DOHH2 (cell line): ENCODE data around the gene TXNDC11.
A peak's percentile ranks its signal among the peaks of the same experiment; 100 is the strongest.

Experiments
- H3F3A ChIP-seq: fragments of 200-600 bp; sonication (generic), shearing (Covaris generic); 2 replicates; pipeline ENCODE4 v1.6.0; 2016; ENCODE audit warnings: antibody characterized with exemption, mild to moderate bottlenecking; ENCODE audit not compliant: control insufficient read depth, insufficient read depth
- H3K27ac ChIP-seq: fragments of 200-600 bp; sonication (generic); 2 replicates; pipeline ENCODE4 v1.5.1; 2014; ENCODE audit warnings: low read depth, mild to moderate bottlenecking, low read length, moderate library complexity
- H3K27me3 ChIP-seq: fragments of 200-600 bp; sonication (generic); 2 replicates; pipeline ENCODE4 v1.6.1; 2014; ENCODE audit warnings: mild to moderate bottlenecking, low read length, mixed read lengths; ENCODE audit not compliant: control insufficient read depth
- H3K36me3 ChIP-seq: fragments of 200-600 bp; sonication (generic); 2 replicates; pipeline ENCODE4 v1.6.1; 2014; ENCODE audit warnings: mild to moderate bottlenecking, low read length, moderate library complexity, mixed read lengths; ENCODE audit not compliant: control insufficient read depth
- H3K4me1 ChIP-seq: fragments of 200-600 bp; sonication (generic); 2 replicates; pipeline ENCODE4 v1.6.1; 2014; ENCODE audit warnings: mild to moderate bottlenecking, low read length, mixed read lengths; ENCODE audit not compliant: control insufficient read depth
- H3K4me2 ChIP-seq: fragments of 200-600 bp; sonication (generic); 2 replicates; pipeline ENCODE4 v1.6.0; 2014; ENCODE audit warnings: mild to moderate bottlenecking, low read length, moderate library complexity
- H3K4me3 ChIP-seq: fragments of 200-600 bp; sonication (generic); 2 replicates; pipeline ENCODE4 v1.5.1; 2014; ENCODE audit warnings: mild to moderate bottlenecking, low read length, mixed read lengths
- H3K79me2 ChIP-seq: fragments of 200-600 bp; sonication (generic); 2 replicates; pipeline ENCODE4 v1.6.1; 2014; ENCODE audit warnings: mild to moderate bottlenecking, low read length, mixed read lengths; ENCODE audit not compliant: control insufficient read depth
- H3K9me2 ChIP-seq: fragments of 200-600 bp; sonication (generic); replicated peaks from 2 replicates; pipeline ENCODE4 v1.6.1; 2014; ENCODE audit warnings: mild to moderate bottlenecking, low read length, mixed read lengths; ENCODE audit not compliant: control insufficient read depth
- H3K9me3 ChIP-seq: fragments of 200-600 bp; sonication (generic); 2 replicates; pipeline ENCODE4 v1.6.1; 2014; ENCODE audit warnings: antibody characterized with exemption, low read length, mixed read lengths; ENCODE audit not compliant: control insufficient read depth, insufficient read depth
- H4K20me1 ChIP-seq: fragments of 200-600 bp; sonication (generic); 2 replicates; pipeline ENCODE4 v1.6.0; 2014; ENCODE audit warnings: low read depth, mild to moderate bottlenecking, antibody characterized with exemption, low read length, moderate library complexity; ENCODE audit not compliant: control insufficient read depth, insufficient read depth
- EZH2phosphoT487 ChIP-seq: fragments of 200-600 bp; sonication (generic); IDR thresholded peaks from 2 replicates; pipeline ENCODE4 v1.6.1; 2017; ENCODE audit warnings: borderline replicate concordance, mild to moderate bottlenecking, antibody characterized with exemption, low read length, moderate library complexity, mixed read lengths
- TF ChIP-seq, protein P1 (sequence below): fragments of 200-600 bp; sonication (generic); IDR thresholded peaks from one replicate; pipeline ENCODE4 v1.5.1; 2014; ENCODE audit warnings: antibody characterized with exemption, mild to moderate bottlenecking, low read depth, low read length; ENCODE audit not compliant: poor library complexity, severe bottlenecking

Gene TXNDC11

DNA sequence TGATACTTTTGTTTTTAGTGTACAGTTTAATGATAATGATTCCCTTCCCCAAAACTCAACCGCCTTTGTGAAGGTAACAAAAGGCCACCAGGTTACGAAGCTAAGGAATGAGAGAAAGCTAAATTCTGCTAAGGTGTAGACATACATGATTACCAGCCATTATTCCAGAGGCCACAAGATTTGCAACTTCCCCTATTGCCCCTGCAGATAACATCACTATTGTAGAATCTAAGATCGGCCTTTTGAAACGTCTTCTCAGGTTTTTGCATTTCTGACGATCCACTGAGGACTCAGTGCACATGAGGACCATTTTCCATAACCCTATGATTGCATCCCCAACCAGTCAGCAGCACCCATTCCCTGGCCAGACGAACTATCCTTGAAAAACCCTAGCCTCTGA lies 108.3 kb downstream of the TXNDC11 start:
- H3K4me1 ChIP-seq = peaks cover 63% of the 10 kb centered on the region
- peak overlapping the region; percentile 44 for H3K4me2 ChIP-seq
- H3K27ac ChIP-seq = 0 out of 2 replicates have a peak overlapping the region, but pooled peaks have one; percentile 6
- H3K79me2 ChIP-seq = no peaks in the 10 kb centered on the region
- H3K27me3 ChIP-seq = no peaks in the 10 kb centered on the region
- no peaks in the 10 kb centered on the region for H4K20me1 ChIP-seq
- H3K4me3 ChIP-seq = peak overlapping the region; percentile 27
- TF ChIP-seq, protein P1, sequence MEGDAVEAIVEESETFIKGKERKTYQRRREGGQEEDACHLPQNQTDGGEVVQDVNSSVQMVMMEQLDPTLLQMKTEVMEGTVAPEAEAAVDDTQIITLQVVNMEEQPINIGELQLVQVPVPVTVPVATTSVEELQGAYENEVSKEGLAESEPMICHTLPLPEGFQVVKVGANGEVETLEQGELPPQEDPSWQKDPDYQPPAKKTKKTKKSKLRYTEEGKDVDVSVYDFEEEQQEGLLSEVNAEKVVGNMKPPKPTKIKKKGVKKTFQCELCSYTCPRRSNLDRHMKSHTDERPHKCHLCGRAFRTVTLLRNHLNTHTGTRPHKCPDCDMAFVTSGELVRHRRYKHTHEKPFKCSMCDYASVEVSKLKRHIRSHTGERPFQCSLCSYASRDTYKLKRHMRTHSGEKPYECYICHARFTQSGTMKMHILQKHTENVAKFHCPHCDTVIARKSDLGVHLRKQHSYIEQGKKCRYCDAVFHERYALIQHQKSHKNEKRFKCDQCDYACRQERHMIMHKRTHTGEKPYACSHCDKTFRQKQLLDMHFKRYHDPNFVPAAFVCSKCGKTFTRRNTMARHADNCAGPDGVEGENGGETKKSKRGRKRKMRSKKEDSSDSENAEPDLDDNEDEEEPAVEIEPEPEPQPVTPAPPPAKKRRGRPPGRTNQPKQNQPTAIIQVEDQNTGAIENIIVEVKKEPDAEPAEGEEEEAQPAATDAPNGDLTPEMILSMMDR = no peak
- no peak for TF ChIP-seq EZH2phosphoT487
- H3F3A ChIP-seq = peaks cover 9% of the 10 kb centered on the region
- no peaks in the 10 kb centered on the region for H3K36me3 ChIP-seq
- H3K9me2 ChIP-seq = no peaks in the 10 kb centered on the region
- H3K9me3 ChIP-seq = no peaks in the 10 kb centered on the region

DNA sequence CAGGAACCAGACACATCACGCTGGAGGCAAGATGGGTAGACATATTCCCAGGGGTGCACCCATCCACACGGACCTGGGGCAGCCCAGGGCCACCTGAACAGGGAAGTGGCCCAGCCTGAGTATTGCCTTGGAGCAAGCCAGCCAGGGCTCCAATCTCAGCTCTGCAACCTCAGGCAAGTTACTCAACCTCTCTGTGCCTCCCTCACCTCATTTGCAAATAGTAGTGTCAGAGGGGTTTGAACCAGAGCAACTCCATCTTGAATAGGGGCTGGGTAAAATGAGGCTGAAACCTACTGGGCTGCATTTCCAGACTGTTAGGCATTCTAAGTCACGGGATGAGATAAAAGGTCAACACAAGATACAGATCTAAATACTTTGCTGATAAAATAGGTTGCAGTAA lies 109.5 kb downstream of the TXNDC11 start:
- Histone ChIP-seq H3K9me2 (no peaks in the 10 kb centered on the region), H3F3A (peaks cover 20% of the 10 kb centered on the region), H3K4me1 (peaks cover 75% of the 10 kb centered on the region), H3K79me2 (no peaks in the 10 kb centered on the region), H3K4me2 (no peak overlapping the region), H3K4me3 (no peak overlapping the region), H4K20me1 (no peaks in the 10 kb centered on the region), H3K27me3 (no peaks in the 10 kb centered on the region), H3K36me3 (no peaks in the 10 kb centered on the region), H3K9me3 (no peaks in the 10 kb centered on the region), H3K27ac (no peak overlapping the region)
- no peak for TF ChIP-seq EZH2phosphoT487
- TF ChIP-seq, protein P1 = no peak

DNA sequence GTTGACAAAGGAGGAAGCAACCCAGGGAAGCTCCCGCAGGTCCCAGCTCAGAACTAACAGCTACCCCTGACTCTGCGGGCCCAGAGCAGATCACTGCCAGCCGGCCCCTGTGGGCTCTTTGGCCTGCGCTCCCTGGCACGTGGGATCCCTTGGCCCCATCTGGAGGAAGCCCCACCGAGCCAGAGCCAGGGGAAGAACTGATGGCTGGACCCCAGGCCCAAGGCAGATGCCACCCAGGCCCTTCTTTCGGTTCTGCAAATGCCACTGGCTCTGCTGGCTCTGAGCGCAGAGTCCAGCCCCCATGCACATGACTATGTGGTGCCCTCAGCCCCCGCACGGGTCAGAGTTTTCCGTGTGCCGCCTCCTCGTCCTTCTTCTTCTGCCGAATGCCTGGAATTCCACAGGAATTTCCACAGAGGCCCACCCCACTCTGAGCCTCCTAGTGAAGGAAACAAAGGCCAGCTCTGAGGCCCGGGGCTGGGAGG lies 110.2 kb downstream of the TXNDC11 start:
- no peak overlapping the region for H3K4me2 ChIP-seq

More for the DNA sequence above, 110.2 kb downstream of the TXNDC11 start:
- no peaks in the 10 kb centered on the region for H3K36me3 ChIP-seq
- no peaks in the 10 kb centered on the region for H4K20me1 ChIP-seq
- no peaks in the 10 kb centered on the region for H3K27me3 ChIP-seq
- H3F3A ChIP-seq = peaks cover 25% of the 10 kb centered on the region
- H3K27ac ChIP-seq = no peak overlapping the region
- TF ChIP-seq EZH2phosphoT487 = no peak
- TF ChIP-seq, protein P1 = no peak
- H3K4me1 ChIP-seq = peaks cover 81% of the 10 kb centered on the region
- H3K9me2 ChIP-seq = no peaks in the 10 kb centered on the region
- H3K79me2 ChIP-seq = no peaks in the 10 kb centered on the region
- H3K9me3 ChIP-seq = no peaks in the 10 kb centered on the region
- H3K4me3 ChIP-seq = no peak overlapping the region
